Measurements from ENCODE around the gene BANP.
"Not testable (repeated sequence)": the region's sequence is repeated elsewhere in the genome, so short reads cannot be mapped to it uniquely, and the experiment has no call there.

BANP gene

GRCh38 chr16:88044121-88044581 is 92.9 kb downstream of the BANP start:
- DNase-seq (ENCODE audit: low read depth in 2 of 2, low spot score in 1 of 2) = not testable (repeated sequence)

DNA sequence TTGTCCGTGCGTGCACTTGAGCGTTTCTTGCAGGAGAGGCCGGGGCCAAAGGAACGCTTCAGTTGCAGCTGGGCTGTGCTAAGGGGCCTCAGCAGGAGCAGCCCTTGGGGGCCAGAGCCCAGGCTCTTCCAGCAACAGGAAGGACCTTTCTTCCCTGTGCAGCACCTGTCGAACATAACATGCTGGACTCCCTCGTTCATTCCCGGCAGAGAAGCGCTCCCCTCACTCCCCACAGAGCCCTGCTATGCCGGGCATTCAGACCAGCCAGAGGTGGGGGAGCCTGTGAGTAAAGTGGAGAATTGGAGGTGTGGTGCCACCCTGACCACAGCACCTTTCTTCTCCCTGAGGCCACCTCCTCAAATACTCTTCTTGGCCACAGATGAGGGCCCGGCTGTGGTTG is 94.1 kb downstream of the BANP start:
- not testable (repeated sequence) for DNase-seq (ENCODE audit: low read depth in 2 of 2, low spot score in 1 of 2)

DNA sequence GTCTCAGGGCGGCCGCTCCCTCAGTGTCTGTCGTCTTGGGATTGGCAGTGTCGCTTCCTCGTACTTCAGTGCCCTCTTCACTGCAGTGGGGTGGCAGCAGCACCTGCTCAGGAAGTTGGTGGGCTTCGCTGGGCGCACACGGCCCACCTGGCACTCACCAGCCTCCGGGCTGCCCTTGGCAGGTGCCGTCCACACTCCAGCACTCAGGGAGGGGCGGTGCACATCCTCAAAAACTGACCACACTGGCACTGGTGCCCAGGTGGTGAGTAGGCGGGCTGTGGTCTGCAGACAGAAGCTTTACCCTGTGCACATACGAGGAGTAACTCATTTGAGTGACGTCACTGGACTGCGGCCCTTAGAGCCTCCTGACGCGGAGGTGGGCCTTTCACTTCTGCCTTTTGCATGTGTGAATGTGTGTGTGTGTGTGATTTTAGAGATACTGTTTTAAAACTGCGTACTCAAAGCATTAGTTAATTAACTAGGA is 94.6 kb downstream of the BANP start:
- DNase-seq (ENCODE audit: low read depth in 2 of 2, low spot score in 1 of 2) = no peak

- DNase-seq (ENCODE audit: low read depth in 2 of 2, low spot score in 1 of 2) = no peak
Measured at GRCh38 chr16:88047462-88047861, 96.2 kb downstream of the BANP start.

GRCh38 chr16:88048985-88049384 is 97.8 kb downstream of the BANP start:
- no peak for DNase-seq (ENCODE audit: low read depth in 2 of 2, low spot score in 1 of 2)

GRCh38 chr16:88049561-88050545 is 98.6 kb downstream of the BANP start:
- DNase-seq (ENCODE audit: low read depth in 2 of 2, low spot score in 1 of 2) = no peak

GRCh38 chr16:88050952-88051660 is 99.9 kb downstream of the BANP start:
- no peak for DNase-seq (ENCODE audit: low read depth in 2 of 2, low spot score in 1 of 2)

GRCh38 chr16:88052661-88053060 is 101.4 kb downstream of the BANP start:
- DNase-seq (ENCODE audit: low read depth in 2 of 2, low spot score in 1 of 2) = no peak

DNA sequence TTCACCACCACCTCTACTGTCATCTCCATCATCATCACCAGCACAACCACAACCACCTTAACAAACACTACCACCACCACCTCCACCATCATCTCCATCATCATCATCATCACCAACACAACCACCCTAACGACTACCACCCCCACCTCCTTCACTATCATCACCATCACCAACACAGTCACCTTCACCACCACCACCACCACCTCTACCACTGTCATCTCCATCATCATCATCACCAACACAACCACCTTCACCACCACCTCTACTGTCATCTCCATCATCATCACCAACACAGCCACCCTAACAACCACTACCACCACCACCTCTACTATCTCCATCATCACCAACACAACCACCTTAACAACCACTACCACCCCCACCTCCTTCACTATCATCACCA is 102.2 kb downstream of the BANP start:
- not testable (repeated sequence) for DNase-seq (ENCODE audit: low read depth in 2 of 2, low spot score in 1 of 2)

DNA sequence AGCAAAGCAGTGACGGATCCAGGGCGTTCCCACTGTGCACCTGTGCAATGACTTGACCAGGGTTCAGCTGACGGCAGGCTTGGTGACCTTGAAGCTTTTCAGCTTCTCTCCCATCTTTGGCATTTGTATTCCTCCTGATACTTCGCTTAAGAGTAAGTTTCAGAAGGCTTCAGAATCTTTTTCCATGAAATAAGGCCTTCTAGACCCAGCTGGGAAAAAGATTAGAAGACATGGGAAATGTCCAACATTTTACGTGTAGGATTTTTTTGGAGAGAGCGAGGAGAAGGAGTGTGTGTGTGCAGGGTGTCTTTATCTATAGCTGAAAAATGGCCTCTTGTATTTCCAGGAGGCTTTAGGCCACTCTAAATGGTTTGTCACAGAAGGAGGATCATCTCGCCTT is 104.1 kb downstream of the BANP start:
- no peak for DNase-seq (ENCODE audit: low read depth in 2 of 2, low spot score in 1 of 2)

DNA sequence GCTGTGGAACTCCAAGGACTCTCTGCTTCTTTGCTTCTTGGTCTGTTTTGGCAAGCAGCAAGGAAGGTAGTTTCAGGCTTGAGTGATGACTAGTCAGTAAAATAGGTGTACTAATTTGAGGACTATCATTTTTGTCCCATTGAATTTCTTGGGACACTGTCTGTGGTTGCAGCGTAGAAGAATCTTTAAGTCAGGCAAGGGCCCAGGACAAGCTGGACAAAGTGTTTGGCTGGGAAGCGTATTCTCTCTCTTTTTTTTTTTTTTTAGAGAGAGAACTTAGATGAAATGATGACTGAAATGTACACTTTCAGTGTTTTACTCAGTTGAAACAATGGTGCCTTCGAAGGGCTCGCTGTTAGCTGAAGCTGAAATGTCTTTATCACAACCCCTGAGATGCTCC is 105.0 kb downstream of the BANP start:
- no peak for DNase-seq (ENCODE audit: low read depth in 2 of 2, low spot score in 1 of 2)

- no peak for DNase-seq (ENCODE audit: low read depth in 2 of 2, low spot score in 1 of 2)
Measured at GRCh38 chr16:88057656-88058055, 106.4 kb downstream of the BANP start.

- DNase-seq (ENCODE audit: low read depth in 2 of 2, low spot score in 1 of 2) = no peak
Measured at GRCh38 chr16:88058136-88058535, 106.9 kb downstream of the BANP start.

- no peak for DNase-seq (ENCODE audit: low read depth in 2 of 2, low spot score in 1 of 2)
Measured at GRCh38 chr16:88058817-88059216, 107.6 kb downstream of the BANP start.

GRCh38 chr16:88059701-88060386 is 108.6 kb downstream of the BANP start:
- DNase-seq (ENCODE audit: low read depth in 2 of 2, low spot score in 1 of 2) = no peak

DNA sequence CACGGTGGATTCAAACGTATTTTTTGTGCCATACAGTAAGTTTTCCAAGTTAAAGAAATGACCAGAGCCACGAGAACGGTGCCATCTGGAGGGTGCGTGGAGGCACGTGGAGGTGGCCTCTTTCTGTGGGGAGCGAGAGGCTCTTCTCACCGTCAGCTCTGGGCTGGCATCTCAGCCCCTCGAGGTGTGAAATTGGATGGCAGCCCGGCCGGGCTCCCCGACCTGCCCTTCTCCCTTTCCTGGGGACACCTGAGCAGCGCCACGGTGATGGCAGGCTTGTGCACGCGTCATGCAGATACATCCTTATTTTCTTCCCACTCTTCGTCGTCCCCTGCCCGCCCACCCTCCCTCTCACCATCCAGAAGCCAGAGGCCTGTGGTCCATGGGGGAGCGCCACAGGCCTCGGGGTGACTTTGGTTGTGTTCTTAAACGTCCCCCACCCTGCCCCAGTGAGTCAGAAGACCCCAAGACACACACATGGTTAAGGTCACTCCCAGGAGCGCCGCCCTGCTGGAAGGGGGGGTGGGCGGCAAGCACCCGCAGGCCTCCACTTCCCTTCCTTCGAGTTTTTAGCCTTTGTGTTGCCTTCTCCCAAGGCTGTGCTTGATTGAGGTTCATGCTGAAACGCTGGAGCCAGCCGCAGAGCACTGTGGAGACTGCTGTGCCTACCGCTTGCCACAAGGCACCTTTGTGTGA is 109.4 kb downstream of the BANP start:
- no peak for DNase-seq (ENCODE audit: low read depth in 2 of 2, low spot score in 1 of 2)

DNA sequence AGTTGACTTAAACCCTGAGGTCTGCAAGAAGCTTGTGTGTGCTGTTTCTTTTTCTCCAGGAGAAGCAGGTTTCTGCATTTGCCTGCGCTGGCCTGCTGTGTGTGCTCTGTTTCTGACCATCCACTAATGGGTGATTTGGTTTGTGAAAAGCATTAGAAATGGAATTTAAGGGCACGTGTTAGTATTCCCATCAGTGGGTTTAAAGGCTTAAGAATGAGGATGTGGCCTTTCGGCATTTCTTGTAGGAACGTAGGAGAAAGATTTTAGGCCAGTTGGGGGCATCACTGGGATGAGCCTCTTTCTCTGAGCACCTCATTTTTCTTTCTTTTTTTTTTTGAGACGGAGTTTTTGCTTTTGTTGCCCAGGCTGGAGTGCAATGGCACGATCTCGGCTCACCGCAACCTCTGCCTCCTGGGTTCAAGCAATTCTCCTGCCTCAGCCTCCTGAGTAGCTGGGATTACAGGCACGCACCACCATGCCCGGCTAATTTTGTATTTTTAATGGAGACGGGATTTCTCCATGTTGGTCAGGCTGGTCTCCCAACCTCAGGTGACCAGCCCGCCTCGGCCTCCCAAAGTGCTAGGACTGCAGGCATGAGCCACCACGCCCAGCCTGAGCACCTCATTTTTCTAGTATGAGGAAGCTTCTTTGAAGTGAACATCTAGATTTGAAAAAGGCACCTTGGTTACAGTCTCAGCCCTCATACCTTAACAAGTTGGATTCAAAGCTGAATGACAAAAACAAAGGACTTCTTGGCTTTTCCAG is 110.3 kb downstream of the BANP start:
- DNase-seq (ENCODE audit: low read depth in 2 of 2, low spot score in 1 of 2) = no peak

DNA sequence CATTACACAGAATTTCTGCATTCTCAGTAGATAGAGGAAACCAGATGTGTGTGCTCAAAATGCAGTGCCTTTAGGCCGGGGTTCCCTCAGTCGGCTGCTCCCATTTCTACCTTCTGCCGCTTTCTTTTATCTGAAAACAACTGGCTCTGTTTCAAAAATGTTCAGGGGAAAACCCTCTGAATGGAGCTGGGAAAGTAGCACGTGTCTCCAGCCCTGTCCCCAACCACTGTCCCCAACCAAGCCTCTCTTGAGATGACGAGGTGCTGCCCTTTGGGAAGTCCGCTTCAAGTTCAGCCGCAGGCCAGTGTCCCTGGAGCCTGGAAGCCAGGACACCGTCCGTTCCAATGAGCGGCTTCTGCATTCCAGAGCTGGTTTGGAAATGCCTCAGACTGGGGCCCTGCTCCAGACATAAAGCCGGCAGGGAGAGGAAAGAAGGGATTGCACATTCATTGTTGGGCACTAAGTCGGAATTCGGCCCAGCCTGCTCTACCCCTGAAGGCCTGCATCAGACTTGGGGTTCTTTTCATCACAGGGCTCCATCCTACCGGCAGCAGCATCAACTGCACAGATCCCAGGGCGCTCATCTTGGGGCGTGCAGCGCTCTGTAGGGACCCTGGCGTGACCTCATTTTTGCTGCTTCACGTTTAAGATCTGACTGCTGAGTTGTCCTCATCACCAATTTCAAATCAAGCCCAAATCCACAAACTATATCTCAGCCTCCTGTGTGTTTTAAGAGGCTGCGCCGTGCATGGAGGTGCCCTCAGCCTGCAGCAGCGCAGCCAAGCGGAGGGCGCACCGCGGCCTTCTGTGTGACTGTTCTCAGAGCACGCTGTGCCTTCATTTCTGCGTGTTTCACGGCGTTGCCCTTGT is 111.3 kb downstream of the BANP start:
- DNase-seq (ENCODE audit: low read depth in 2 of 2, low spot score in 1 of 2) = no peak

DNA sequence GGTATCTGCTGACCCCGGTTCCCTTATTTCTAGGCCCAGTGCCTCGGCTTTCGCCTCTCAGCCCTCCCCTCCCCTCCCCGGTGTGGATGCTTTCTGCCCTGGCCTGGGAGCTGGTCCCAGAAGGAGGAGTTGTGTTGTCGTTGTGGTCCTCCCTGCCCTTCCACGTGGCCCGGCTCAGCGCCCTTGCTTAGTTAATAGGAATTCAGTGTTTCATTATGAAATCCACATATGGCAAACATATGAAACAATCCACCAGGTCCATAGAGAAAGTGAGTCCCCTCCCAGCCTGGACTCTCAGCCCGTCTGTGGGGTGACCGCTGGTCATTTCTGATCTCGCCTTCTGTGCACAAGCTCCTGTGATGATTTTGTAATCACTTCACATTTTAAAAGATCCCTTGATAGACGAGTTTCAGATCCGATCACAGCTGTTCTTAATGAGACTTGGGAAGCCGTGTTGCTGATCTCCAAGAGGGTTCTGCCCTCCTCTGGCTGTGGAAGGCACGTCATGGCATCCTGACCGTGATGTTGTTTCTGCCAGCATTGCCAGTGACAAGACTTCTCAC is 112.1 kb downstream of the BANP start:
- no peak for DNase-seq (ENCODE audit: low read depth in 2 of 2, low spot score in 1 of 2)

Measured in stimulated activated CD8-positive, alpha-beta memory T cell treated with anti-CD3 and anti-CD28 coated beads, Interleukin-4, amount 100 ng/mL, for 4 hours (primary cell).